A549 (cell line): Measurements from ENCODE around the gene DNAH1. TPM values are rescaled to one million over a fixed set of nuclear protein-coding genes. Genes with fewer than 3 reads are reported as not detected.
"Not testable (repeated sequence)": the region's sequence is repeated elsewhere in the genome, so short reads cannot be mapped to it uniquely, and the experiment has no call there.

Experiments
- ATAC-seq, 2 experiments: fragments of 200-7000 bp in 1 of 2; fragments of >200 bp in 1 of 2; cut with Nextera tagmentation in 1 of 2; cut with Tn5 transposase in 1 of 2; 3 replicates each; pipeline versions ENCODE4 v1.8.0 to v1.9.1; 2018 to 2020; ENCODE audit warnings: mild to moderate bottlenecking in 1 of 2, moderate library complexity in 1 of 2
- CTCF ChIA-PET: fragments of 300-600 bp; sonication (Branson Sonifier 250); formaldehyde crosslinking; extraction: SDS; loops from one replicate; lab custom pipeline; 2021; ENCODE audit warnings: antibody characterized with exemption, inconsistent platforms; lab: Yijun Ruan, JAX
- POLR2A ChIA-PET: fragments of 350-600 bp; formaldehyde crosslinking; extraction: SDS; loops from one replicate; lab custom pipeline; 2021; ENCODE audit warnings: antibody characterized with exemption, inconsistent platforms; lab: Yijun Ruan, JAX
- DNase-seq, 2 experiments: peaks; one replicate each; pipeline versions ENCODE4 v3.0.0 to v3.0.0-alpha.2; 2011 to 2016; ENCODE audit warnings: low read depth in 1 of 2, low spot score in 1 of 2
- FAIRE-seq: peaks from 2 replicates; lab custom pipeline; 2011; peaks lifted over from hg19 to GRCh38; lab: Jason Lieb, UNC
- H3K27ac ChIP-seq, 2 experiments: fragments of >200 bp; sonication (Bioruptor Twin); formaldehyde crosslinking; 3 replicates each; pipeline ENCODE4 v1.5.1; 2016 to 2017
- H3K4me1 ChIP-seq: fragments of >200 bp; sonication (Bioruptor Twin); formaldehyde crosslinking; 3 replicates; pipeline ENCODE4 v1.6.1; 2016
- H3K4me2 ChIP-seq: fragments of >200 bp; sonication (Bioruptor Twin); formaldehyde crosslinking; 3 replicates; pipeline ENCODE4 v1.6.1; 2016
- H3K4me3 ChIP-seq: fragments of >200 bp; sonication (Bioruptor Twin); formaldehyde crosslinking; 3 replicates; pipeline ENCODE4 v1.5.1; 2016
- H3K9me3 ChIP-seq: fragments of >200 bp; sonication (Bioruptor Twin); formaldehyde crosslinking; 3 replicates; pipeline ENCODE4 v1.6.1; 2016
- CBX2 ChIP-seq: fragments of 200-600 bp; sonication (generic); IDR thresholded peaks from 2 replicates; pipeline ENCODE4 v1.6.1; 2016; ENCODE audit warnings: low read depth, mild to moderate bottlenecking, borderline replicate concordance
- CBX8 ChIP-seq: fragments of 200-600 bp; sonication (generic); IDR thresholded peaks from 2 replicates; pipeline ENCODE4 v1.6.1; 2016
- CEBPB ChIP-seq, 2 experiments: fragments of >200 bp in 1 of 2; sonication (Bioruptor Twin) in 1 of 2; formaldehyde crosslinking in 1 of 2; IDR thresholded peaks; 2 replicates each; pipeline ENCODE4 v1.6.1; 2012 to 2016
- CHD2 ChIP-seq: fragments of 150-350 bp; IDR thresholded peaks from 2 replicates; pipeline ENCODE4 v1.6.1; 2014; ENCODE audit warnings: low read length; ENCODE audit not compliant: partially characterized antibody
- EHF ChIP-seq: fragments of 250-450 bp; sonication (Bioruptor Pico); IDR thresholded peaks from 2 replicates; pipeline ENCODE4 v1.5.0; 2020; ENCODE audit warnings: mild to moderate bottlenecking
- EHMT2 ChIP-seq: fragments of 200-600 bp; sonication (generic); IDR thresholded peaks from 2 replicates; pipeline ENCODE4 v1.6.1; 2016; ENCODE audit warnings: antibody characterized with exemption, low read depth, mild to moderate bottlenecking, moderate library complexity
- FOSL2 ChIP-seq, 2 experiments: fragments of 450-650 bp in 1 of 2; fragments of >200 bp in 1 of 2; sonication (Bioruptor Twin) in 1 of 2; formaldehyde crosslinking; IDR thresholded peaks; 2 replicates each; pipeline versions ENCODE4 v1.5.0 to v1.6.1; 2016 to 2020; ENCODE audit warnings: mild to moderate bottlenecking in 1 of 2, moderate library complexity in 1 of 2
- HOXB13 ChIP-seq: fragments of 250-450 bp; sonication (Bioruptor Pico); IDR thresholded peaks from 2 replicates; pipeline ENCODE4 v1.5.0; 2020; ENCODE audit warnings: low read depth, mild to moderate bottlenecking, moderate library complexity
- JUNB ChIP-seq: fragments of >200 bp; sonication (Bioruptor Twin); formaldehyde crosslinking; IDR thresholded peaks from 2 replicates; pipeline ENCODE4 v1.6.1; 2016
- MAZ ChIP-seq: fragments of 150-350 bp; IDR thresholded peaks from 2 replicates; pipeline ENCODE4 v1.6.1; 2014; ENCODE audit warnings: antibody characterized with exemption, low read depth, low read length, borderline replicate concordance
- NFE2L2 ChIP-seq: fragments of 150-350 bp; conservative IDR thresholded peaks from 2 replicates; pipeline ENCODE4 v1.6.1; 2014; ENCODE audit warnings: low read length
- NR3C1 ChIP-seq: fragments of >200 bp; sonication (Bioruptor Twin); formaldehyde crosslinking; IDR thresholded peaks from 3 replicates; pipeline ENCODE4 v1.6.1; 2017
- PHF8 ChIP-seq: fragments of 200-600 bp; sonication (generic); IDR thresholded peaks from 2 replicates; pipeline ENCODE4 v1.6.1; 2016; ENCODE audit warnings: low read depth, mild to moderate bottlenecking, antibody characterized with exemption, moderate library complexity, borderline replicate concordance
- RNF2 ChIP-seq: fragments of 200-600 bp; sonication (generic); IDR thresholded peaks from 2 replicates; pipeline ENCODE4 v1.6.1; 2016; ENCODE audit warnings: low read depth, mild to moderate bottlenecking, antibody characterized with exemption, moderate library complexity, borderline replicate concordance
- SMC3 ChIP-seq: fragments of >200 bp; sonication (Bioruptor Twin); formaldehyde crosslinking; IDR thresholded peaks from 3 replicates; pipeline ENCODE4 v1.6.1; 2018; ENCODE audit warnings: inconsistent platforms
- TFCP2L1 ChIP-seq: fragments of 250-450 bp; sonication (Bioruptor Pico); IDR thresholded peaks from 2 replicates; pipeline ENCODE4 v1.5.0; 2021; ENCODE audit warnings: mild to moderate bottlenecking
- TP53 ChIP-seq: fragments of 250-450 bp; sonication (Bioruptor Pico); IDR thresholded peaks from 2 replicates; pipeline ENCODE4 v1.5.0; 2021; ENCODE audit warnings: mild to moderate bottlenecking, moderate library complexity
- ZSCAN20 ChIP-seq: fragments of 250-450 bp; sonication (Bioruptor Pico); IDR thresholded peaks from 2 replicates; pipeline ENCODE4 v1.8.0; 2022; ENCODE audit warnings: mild to moderate bottlenecking, moderate library complexity
- WGBS: methylation state at CpG from one replicate; pipeline ENCODE4 v1.1.6; 2017; ENCODE audit errors: missing lambda C conversion rate; 5-methylcytosine and 5-hydroxymethylcytosine counted together
- polyA plus RNA-seq, 4 experiments: library from polyadenylated mRNA; depleted of rRNA in 3 of 4; stranded (reverse); fragments of >200 nt; fragmentation: RNase III in 1 of 4; extraction: RNeasy Plus Mini Kit Qiagen cat#74134 plus additional on column Dnase treatment in 1 of 4; gene quantifications; 2 replicates in 3 of 4; 3 replicates in 1 of 4; pipeline ENCODE4 v1.2.3, GENCODE V29; 2011 to 2017
- TF ChIP-seq, protein P1 (sequence below): fragments of >200 bp; sonication (Bioruptor Twin); formaldehyde crosslinking; IDR thresholded peaks from 2 replicates; pipeline ENCODE4 v1.6.1; 2016

The DNAH1 gene
- polyA plus RNA-seq, 2 of the 4 experiments (the other 2 are of a cell fraction) = 0.65 to 1.6 TPM

- Histone ChIP-seq H3K4me2 (0 out of 3 replicates have a peak overlapping the region, but pooled peaks have one; percentile 21), H3K9me3 (no peaks in the 10 kb centered on the region)
- CTCF ChIA-PET = interaction anchor here (1.3 to 2.8 kb wide), 5 partner anchors 10 to 57 kb away, joined by 3 to 12 read pairs (median 5); no protein-coding TSS in a partner anchor
- WGBS = 64% methylated on average over 8 of the region's 8 CpGs
- DNase-seq = no peak
- TF ChIP-seq EHF (CRISPR knock-in tag) (no peak), JUNB (no peak), MAZ (no peak), CBX8 (no peak), TP53 (CRISPR knock-in tag) (no peak), PHF8 (no peak), CBX2 (no peak), SMC3 (no peak), FOSL2 (IDR thresholded peaks at IDR 0.05) (no peak), FOSL2 (CRISPR knock-in tag; IDR thresholded peaks at IDR 0.05) (no peak), NR3C1 (no peak), ZSCAN20 (CRISPR knock-in tag) (no peak)
- TF ChIP-seq, protein P1, sequence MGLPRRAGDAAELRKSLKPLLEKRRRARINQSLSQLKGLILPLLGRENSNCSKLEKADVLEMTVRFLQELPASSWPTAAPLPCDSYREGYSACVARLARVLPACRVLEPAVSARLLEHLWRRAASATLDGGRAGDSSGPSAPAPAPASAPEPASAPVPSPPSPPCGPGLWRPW = no peak
- TF ChIP-seq, all 56 proteins: peak for 0
- POLR2A ChIA-PET = no interaction called here
- Histone ChIP-seq H3K4me1 (peaks cover 58% of the 10 kb centered on the region), H3K4me3 (no peak overlapping the region), H3K27ac (peak overlapping the region; percentile 31 to 65; a peak in 4 of 6 replicates)
- FAIRE-seq (no peak), ATAC-seq (no peak)
Measured at GRCh38 chr3:52281981-52282801, 33.9 kb upstream of the DNAH1 start.

DNA sequence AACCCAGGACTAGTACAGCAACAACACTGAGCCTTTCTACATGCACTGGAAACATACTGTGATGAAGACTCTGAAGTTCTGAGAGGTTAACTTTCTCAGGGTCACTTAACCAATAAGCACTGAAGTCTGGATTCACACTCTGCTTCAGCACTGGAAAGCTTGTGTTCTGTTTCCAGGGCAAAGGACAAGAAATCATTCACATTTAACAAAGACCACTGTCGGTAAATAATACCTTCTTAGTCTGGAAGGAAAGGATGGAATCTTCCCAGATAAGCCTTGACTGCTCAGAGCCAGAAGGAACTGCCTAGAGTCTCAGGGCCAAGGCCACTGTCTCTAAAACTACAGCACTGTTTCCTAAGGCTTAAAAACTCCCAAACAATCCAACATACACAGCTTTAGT is 32.8 kb upstream of the DNAH1 start:
- WGBS = 8% methylated on average over 1 of the region's 1 CpG
- H3K9me3 ChIP-seq = no peaks in the 10 kb centered on the region
- peak overlapping the region in 1 of 2 experiments; percentile 65; a peak in 3 of 6 replicates for H3K27ac ChIP-seq
- CTCF ChIA-PET = interaction anchor here (0.9 to 2.8 kb wide), 5 partner anchors 8 to 56 kb away, joined by 3 to 8 read pairs (median 4); no protein-coding TSS in a partner anchor
- DNase-seq (no peak), ATAC-seq (no peak), FAIRE-seq (no peak)
- POLR2A ChIA-PET = no interaction called here
- no peak overlapping the region for H3K4me2 ChIP-seq
- H3K4me3 ChIP-seq = no peak overlapping the region
- H3K4me1 ChIP-seq = peaks cover 58% of the 10 kb centered on the region
- TF ChIP-seq RNF2 (no peak), CEBPB (IDR thresholded peaks at IDR 0.05) (no peak), CHD2 (no peak), MAZ (no peak), ZSCAN20 (CRISPR knock-in tag) (no peak), HOXB13 (CRISPR knock-in tag) (no peak), NFE2L2 (no peak), TP53 (CRISPR knock-in tag) (no peak), TFCP2L1 (CRISPR knock-in tag) (no peak), EHMT2 (no peak), CBX2 (no peak)

DNA sequence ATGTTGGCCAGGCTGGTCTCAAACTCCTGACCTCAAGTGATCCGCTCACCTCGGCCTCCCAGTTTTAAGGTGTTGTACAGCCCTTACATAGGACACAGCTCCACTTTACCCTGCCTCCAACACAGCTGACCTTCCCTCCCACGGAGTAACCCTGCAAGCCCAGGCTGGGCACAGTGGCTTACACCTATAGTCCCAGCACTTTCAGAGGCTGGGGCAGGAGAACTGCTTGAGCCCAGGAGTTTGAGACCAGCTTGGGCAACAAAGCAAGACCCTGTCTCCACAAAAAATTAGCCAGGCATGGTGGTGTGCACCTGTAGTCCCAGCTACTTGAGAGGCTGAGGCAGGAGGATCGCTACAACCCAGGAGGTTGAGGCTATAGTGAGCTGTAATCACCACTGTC is 32.1 kb upstream of the DNAH1 start:
- FAIRE-seq, DNase-seq, POLR2A ChIA-PET, H3K4me3 ChIP-seq, H3K4me2 ChIP-seq, ATAC-seq, H3K9me3 ChIP-seq: not testable (repeated sequence)
- Histone ChIP-seq H3K4me1 (peaks cover 63% of the 10 kb centered on the region), H3K27ac (peak overlapping the region; percentile 78 to 100; a peak in 5 of 6 replicates)
- WGBS = 85% methylated on average over 4 of the region's 4 CpGs
- CTCF ChIA-PET = interaction anchor here (0.9 to 2.8 kb wide), 5 partner anchors 8 to 63 kb away, joined by 3 to 8 read pairs (median 3); no protein-coding TSS in a partner anchor
